Large intestine (tissue), 3 donors: ENCODE results near the gene TMEM184A. TPM values are rescaled to one million over a fixed set of nuclear protein-coding genes. Genes with fewer than 3 reads are reported as not detected.

Experiments
- DNase-seq, 2 donors: peaks; one replicate each; pipeline versions ENCODE4 v3.0.0 to v3.0.0-alpha.2; 2013
- H3K27ac ChIP-seq: one replicate; pipeline ENCODE4 v1.5.1; 2013; ENCODE audit warnings: low read length
- H3K27me3 ChIP-seq: 2 replicates; pipeline ENCODE4 v1.6.1; 2013; ENCODE audit warnings: low read length; ENCODE audit not compliant: control insufficient read depth, insufficient read depth
- H3K36me3 ChIP-seq: 2 replicates; pipeline ENCODE4 v1.6.1; 2013; ENCODE audit warnings: low read length; ENCODE audit not compliant: control insufficient read depth, insufficient read depth
- H3K4me1 ChIP-seq: one replicate; pipeline ENCODE4 v1.6.1; 2013; ENCODE audit warnings: low read length; ENCODE audit not compliant: control insufficient read depth, insufficient read depth
- H3K4me3 ChIP-seq: one replicate; pipeline ENCODE4 v1.5.1; 2013; ENCODE audit warnings: low read length
- H3K9me3 ChIP-seq: one replicate; pipeline ENCODE4 v1.6.1; 2013; ENCODE audit warnings: mild to moderate bottlenecking, low read depth, low read length, moderate library complexity; ENCODE audit not compliant: control insufficient read depth
- WGBS: methylation state at CpG from one replicate; pipeline ENCODE4 v1.1.5; 2013; ENCODE audit warnings: low lambda C conversion rate; ENCODE audit not compliant: insufficient coverage; 5-methylcytosine and 5-hydroxymethylcytosine counted together
- polyA plus RNA-seq: library from polyadenylated mRNA; unstranded; fragments of 120-200 nt; gene quantifications from one replicate; pipeline ENCODE4 v1.2.1, GENCODE V29; 2013

Gene TMEM184A
- polyA plus RNA-seq, 1 donor, result 58.6 TPM

DNA sequence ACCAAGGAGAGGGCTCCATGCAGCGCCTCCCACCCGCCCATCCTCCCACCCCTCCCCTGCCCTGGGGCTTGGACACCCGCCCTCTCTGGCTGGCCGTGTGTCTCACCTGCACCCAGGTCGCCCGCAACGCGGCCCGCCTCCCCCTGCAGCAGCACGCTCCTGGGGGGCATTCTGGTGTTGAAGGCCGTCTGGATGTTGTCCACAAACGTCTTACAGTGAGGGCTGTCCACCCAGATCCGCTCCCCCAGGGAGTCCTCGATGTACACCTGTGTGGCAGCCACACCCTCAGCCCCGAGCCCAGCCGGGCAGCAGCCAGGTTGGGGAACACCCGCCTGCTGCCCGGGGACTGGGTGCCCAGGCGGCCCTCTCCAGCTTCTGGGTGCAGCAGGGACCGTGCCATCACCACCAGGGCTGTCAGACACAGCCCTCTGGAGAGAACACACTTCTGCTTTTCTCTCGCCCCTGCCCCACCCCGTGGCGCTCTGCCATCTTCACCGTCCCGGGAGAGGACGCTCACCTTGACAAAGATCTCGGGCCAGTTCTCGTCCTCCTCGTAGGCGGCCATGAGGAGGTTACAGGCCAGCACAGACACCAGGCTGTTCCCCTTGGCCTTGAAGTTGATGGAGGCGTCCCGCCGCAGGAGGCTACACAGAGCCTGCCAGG lies 56.5 kb downstream of the TMEM184A start:
- Histone ChIP-seq H3K36me3 (peaks cover 71% of the 10 kb centered on the region), H3K27ac (no peak overlapping the region), H3K9me3 (no peaks in the 10 kb centered on the region), H3K4me1 (peaks cover 4% of the 10 kb centered on the region), H3K27me3 (no peaks in the 10 kb centered on the region), H3K4me3 (no peak overlapping the region)
- no peak for DNase-seq
- WGBS, result no CpG with 5 or more reads among the region's 33 CpGs

DNA sequence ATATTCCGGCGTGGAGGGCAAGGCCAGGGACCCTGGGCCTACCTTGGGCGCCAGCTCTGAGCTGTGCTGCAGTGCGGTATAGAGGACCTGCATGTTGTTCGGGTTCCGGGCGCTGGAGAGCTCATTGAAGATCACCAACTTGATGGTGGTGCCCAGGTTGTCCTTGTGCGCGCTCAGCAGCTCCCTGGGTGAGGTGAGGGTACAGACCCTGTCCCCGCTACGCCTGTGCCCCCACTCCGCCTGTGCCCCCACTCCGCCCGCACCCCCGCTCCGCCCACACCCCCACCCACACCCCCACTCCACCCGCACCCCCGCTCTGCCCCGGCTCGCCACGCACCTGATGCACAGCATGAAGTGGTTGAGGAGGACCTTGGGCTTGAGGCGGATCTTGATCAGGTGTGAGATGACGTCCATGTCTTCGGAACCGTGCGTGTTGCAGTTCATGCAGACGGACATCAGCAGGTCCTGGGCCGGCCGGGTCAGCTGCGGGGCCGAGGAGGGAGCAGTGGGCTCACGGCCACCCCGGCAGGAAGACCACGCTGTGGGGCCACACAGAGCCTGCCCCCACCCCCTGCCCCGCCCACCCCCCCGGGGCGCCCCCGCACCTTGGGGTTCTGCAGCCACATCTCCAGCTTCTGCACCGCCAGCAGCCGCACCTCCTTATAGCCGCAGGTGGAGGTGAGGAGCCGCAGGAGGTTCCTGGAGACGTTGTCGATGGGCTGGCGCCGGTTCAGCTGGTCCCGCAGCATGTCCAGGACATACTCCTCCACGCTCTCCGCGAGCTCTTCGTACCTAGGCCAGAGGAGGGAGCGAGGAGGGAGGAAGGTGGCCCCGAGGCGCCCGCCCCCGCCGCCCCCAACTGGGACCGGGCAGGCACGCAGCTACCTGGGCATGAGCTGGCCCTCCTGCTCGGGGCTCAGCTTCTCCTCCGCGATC lies 57.4 kb downstream of the TMEM184A start:
- peaks cover 79% of the 10 kb centered on the region for H3K36me3 ChIP-seq
- no peaks in the 10 kb centered on the region for H3K27me3 ChIP-seq
- no peak overlapping the region for H3K27ac ChIP-seq
- H3K9me3 ChIP-seq, result no peaks in the 10 kb centered on the region
- no peak for DNase-seq
- no peak overlapping the region for H3K4me3 ChIP-seq
- H3K4me1 ChIP-seq, result peaks cover 4% of the 10 kb centered on the region
- no CpG with 5 or more reads among the region's 62 CpGs for WGBS

DNA sequence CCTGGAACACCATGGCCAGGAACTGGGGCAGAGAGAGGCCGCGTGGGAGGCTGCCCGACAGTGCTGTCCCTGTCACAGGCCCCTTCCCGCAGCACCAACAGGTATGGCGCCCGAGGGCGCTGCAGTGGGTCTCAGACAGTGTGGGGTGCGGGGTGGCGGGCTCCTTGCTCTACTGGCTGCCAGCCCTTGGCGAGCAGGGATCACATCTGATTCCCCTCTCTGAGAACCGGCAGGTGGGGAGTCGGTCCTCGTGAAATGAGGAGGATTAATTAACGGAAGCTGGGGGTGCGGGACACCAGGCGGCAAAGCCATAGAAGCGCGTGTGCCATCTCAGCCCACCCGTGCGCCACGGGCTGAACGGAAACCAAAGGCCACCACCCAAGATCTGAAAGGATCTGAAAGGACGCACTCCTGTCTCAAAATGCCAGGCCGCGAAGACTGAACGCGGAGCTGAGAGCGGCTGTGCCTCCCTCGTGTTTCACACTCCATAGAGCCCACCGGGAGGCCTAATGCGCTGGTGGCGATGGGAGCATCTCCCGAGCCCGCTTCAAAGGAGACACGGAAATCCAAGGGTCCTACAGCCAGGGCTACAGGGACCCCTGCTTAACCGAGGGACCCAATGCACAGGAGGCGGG lies 58.6 kb downstream of the TMEM184A start:
- no CpG with 5 or more reads among the region's 37 CpGs for WGBS
- no peaks in the 10 kb centered on the region for H3K27me3 ChIP-seq
- DNase-seq, result no peak
- H3K36me3 ChIP-seq, result peaks cover 83% of the 10 kb centered on the region
- no peaks in the 10 kb centered on the region for H3K9me3 ChIP-seq
- H3K4me3 ChIP-seq, result no peak overlapping the region
- H3K4me1 ChIP-seq, result no peaks in the 10 kb centered on the region
- no peak overlapping the region for H3K27ac ChIP-seq

- H3K4me1 ChIP-seq, result no peaks in the 10 kb centered on the region
- H3K27ac ChIP-seq, result no peak overlapping the region
Observed at GRCh38 chr7:1496531-1497292, 59.3 kb downstream of the TMEM184A start.

GRCh38 chr7:1495564-1496242 lies 60.3 kb downstream of the TMEM184A start:
- Histone ChIP-seq H3K27me3 (no peaks in the 10 kb centered on the region), H3K4me3 (no peak overlapping the region), H3K36me3 (peaks cover 84% of the 10 kb centered on the region), H3K4me1 (no peaks in the 10 kb centered on the region), H3K27ac (no peak overlapping the region), H3K9me3 (no peaks in the 10 kb centered on the region)
- WGBS, result no CpG with 5 or more reads among the region's 34 CpGs
- DNase-seq, result no peak

More at GRCh38 chr7:1496531-1497292, 59.3 kb downstream of the TMEM184A start:
- no peak overlapping the region for H3K4me3 ChIP-seq
- no peaks in the 10 kb centered on the region for H3K9me3 ChIP-seq
- DNase-seq, result no peak
- no peaks in the 10 kb centered on the region for H3K27me3 ChIP-seq
- peaks cover 83% of the 10 kb centered on the region for H3K36me3 ChIP-seq
- no CpG with 5 or more reads among the region's 33 CpGs for WGBS

GRCh38 chr7:1494866-1495563 lies 61.0 kb downstream of the TMEM184A start:
- no peak overlapping the region for H3K4me3 ChIP-seq
- no peak overlapping the region for H3K27ac ChIP-seq
- no peaks in the 10 kb centered on the region for H3K4me1 ChIP-seq
- no peak for DNase-seq
- H3K36me3 ChIP-seq, result peaks cover 84% of the 10 kb centered on the region
- no peaks in the 10 kb centered on the region for H3K27me3 ChIP-seq
- H3K9me3 ChIP-seq, result no peaks in the 10 kb centered on the region
- WGBS, result no CpG with 5 or more reads among the region's 27 CpGs

- no CpG with 5 or more reads among the region's 25 CpGs for WGBS
- Histone ChIP-seq H3K36me3 (peaks cover 84% of the 10 kb centered on the region), H3K4me1 (no peaks in the 10 kb centered on the region), H3K9me3 (no peaks in the 10 kb centered on the region), H3K4me3 (no peak overlapping the region), H3K27me3 (no peaks in the 10 kb centered on the region), H3K27ac (no peak overlapping the region)
- DNase-seq, result no peak
Observed at GRCh38 chr7:1494447-1494846, 61.6 kb downstream of the TMEM184A start.

GRCh38 chr7:1493571-1493970 lies 62.4 kb downstream of the TMEM184A start:
- H3K4me1 ChIP-seq, result no peaks in the 10 kb centered on the region
- no peak for DNase-seq
- peaks cover 87% of the 10 kb centered on the region for H3K36me3 ChIP-seq

GRCh38 chr7:1493129-1493528 lies 62.9 kb downstream of the TMEM184A start:
- no CpG with 5 or more reads among the region's 20 CpGs for WGBS
- H3K9me3 ChIP-seq, result no peaks in the 10 kb centered on the region
- no peaks in the 10 kb centered on the region for H3K27me3 ChIP-seq
- H3K36me3 ChIP-seq, result peaks cover 88% of the 10 kb centered on the region
- no peak overlapping the region for H3K27ac ChIP-seq
- no peak overlapping the region for H3K4me3 ChIP-seq
- no peaks in the 10 kb centered on the region for H3K4me1 ChIP-seq
- DNase-seq, result no peak

More at GRCh38 chr7:1493571-1493970, 62.4 kb downstream of the TMEM184A start:
- WGBS, result no CpG with 5 or more reads among the region's 26 CpGs
- no peaks in the 10 kb centered on the region for H3K27me3 ChIP-seq
- H3K27ac ChIP-seq, result no peak overlapping the region
- no peaks in the 10 kb centered on the region for H3K9me3 ChIP-seq
- H3K4me3 ChIP-seq, result no peak overlapping the region
